OCI-LY1 (cell line): Measurements from ENCODE around the gene RIOK3.

Experiments used
- CTCF ChIP-seq: fragments of 200-600 bp; sonication (generic), shearing (Covaris generic); IDR thresholded peaks from 2 replicates; pipeline ENCODE4 v1.5.1; 2017; ENCODE audit warnings: mild to moderate bottlenecking, antibody characterized with exemption, low read length, moderate library complexity, mixed read lengths
- EZH2 ChIP-seq: fragments of 200-600 bp; sonication (generic), shearing (Covaris generic); IDR thresholded peaks from 2 replicates; pipeline ENCODE4 v1.8.0; 2017; ENCODE audit warnings: borderline replicate concordance, mixed run types, mild to moderate bottlenecking, antibody characterized with exemption, low read length, moderate library complexity, mixed read lengths

GRCh38 chr18:23498117-23498516 lies 45.0 kb downstream of the RIOK3 start:
- TF ChIP-seq CTCF (no peak), EZH2 (no peak)
